NCI-H2029 treated with DMSO at 0.1 percent for 48 hours (cell line): ENCODE measurements around the gene LRRIQ4.

Experiments
- DNase-seq: peaks from one replicate; lab custom pipeline; 2025; lab: John Stamatoyannopoulos, UW

The LRRIQ4 gene

GRCh38 chr3:169809230-169809795 lies 3.4 kb upstream of the LRRIQ4 start:
- DNase-seq = no peak

- DNase-seq = peak; percentile 39
Measured at GRCh38 chr3:169811631-169812331, 889 bp upstream of the LRRIQ4 start.

GRCh38 chr3:169813278-169813677 lies 608 bp downstream of the LRRIQ4 start:
- no peak for DNase-seq

GRCh38 chr3:169813757-169814517 lies 1.3 kb downstream of the LRRIQ4 start:
- peak; percentile 79 for DNase-seq

- no peak for DNase-seq
Measured at GRCh38 chr3:169815590-169816150, 3.0 kb downstream of the LRRIQ4 start.

- no peak for DNase-seq
Measured at GRCh38 chr3:169818316-169818715, 5.6 kb downstream of the LRRIQ4 start.

- peak; percentile 66 for DNase-seq
Measured at GRCh38 chr3:169822091-169822490, 9.4 kb downstream of the LRRIQ4 start.

GRCh38 chr3:169822540-169822939 lies 9.9 kb downstream of the LRRIQ4 start:
- DNase-seq = peak; percentile 84

GRCh38 chr3:169822983-169823382 lies 10.3 kb downstream of the LRRIQ4 start:
- DNase-seq = peak; percentile 84

GRCh38 chr3:169825316-169825715 lies 12.6 kb downstream of the LRRIQ4 start:
- DNase-seq = no peak

GRCh38 chr3:169827712-169828111 lies 15.0 kb downstream of the LRRIQ4 start:
- no peak for DNase-seq

- DNase-seq = no peak
Measured at GRCh38 chr3:169835533-169835932, 22.9 kb downstream of the LRRIQ4 start.

GRCh38 chr3:169836078-169836941 lies 23.6 kb downstream of the LRRIQ4 start:
- no peak for DNase-seq

GRCh38 chr3:169836942-169837275 lies 24.2 kb downstream of the LRRIQ4 start:
- no peak for DNase-seq

GRCh38 chr3:169838511-169839030 lies 25.9 kb downstream of the LRRIQ4 start:
- DNase-seq = no peak

- DNase-seq = no peak
Measured at GRCh38 chr3:169841171-169841570, 28.5 kb downstream of the LRRIQ4 start.

GRCh38 chr3:169842960-169843359 lies 30.3 kb downstream of the LRRIQ4 start:
- DNase-seq = no peak

GRCh38 chr3:169846458-169847193 lies 34.0 kb downstream of the LRRIQ4 start:
- DNase-seq = no peak

- DNase-seq = peak; percentile 77
Measured at GRCh38 chr3:169847896-169848295, 35.2 kb downstream of the LRRIQ4 start.

GRCh38 chr3:169848741-169849140 lies 36.1 kb downstream of the LRRIQ4 start:
- DNase-seq = no peak

GRCh38 chr3:169850618-169851017 lies 37.9 kb downstream of the LRRIQ4 start:
- DNase-seq = no peak
